Esophagus muscularis mucosa (tissue), 4 donors: ENCODE data around the gene HS3ST3A1. TPM values are rescaled to one million over a fixed set of nuclear protein-coding genes. Genes with fewer than 3 reads are reported as not detected.

Source experiments
- DNase-seq: peaks from one replicate; pipeline ENCODE4 v3.0.0-alpha.2; 2017; ENCODE audit errors: extremely low spot score
- H3K27ac ChIP-seq, 4 donors: fragments of 200-600 bp; sonication (generic); replicated peaks in 1 of 4; 1 replicate in 3 of 4; 2 replicates in 1 of 4; pipeline ENCODE4 v1.5.1; 2016 to 2019; ENCODE audit warnings: mild to moderate bottlenecking in 1 of 4
- H3K27me3 ChIP-seq, 4 donors: fragments of 200-600 bp; sonication (generic); one replicate each; pipeline versions ENCODE4 v1.5.1 to v1.6.0; 2016 to 2019
- H3K36me3 ChIP-seq, 4 donors: fragments of 200-600 bp; sonication (generic); one replicate each; pipeline ENCODE4 v1.5.1; 2016 to 2019
- H3K4me1 ChIP-seq, 4 donors: fragments of 200-600 bp; sonication (generic); one replicate each; pipeline ENCODE4 v1.5.1; 2016 to 2019
- H3K4me3 ChIP-seq, 4 donors: fragments of 200-600 bp; sonication (generic); 1 replicate in 2 of 4; 2 replicates in 2 of 4; pipeline ENCODE4 v1.5.1; 2016 to 2019; ENCODE audit warnings: mild to moderate bottlenecking in 4 of 4, moderate library complexity in 1 of 4
- H3K9me3 ChIP-seq, 4 donors: fragments of 200-600 bp; sonication (generic); 1 replicate in 3 of 4; 2 replicates in 1 of 4; pipeline ENCODE4 v1.5.1; 2016 to 2019
- EP300 ChIP-seq: sonication (generic); formaldehyde crosslinking; IDR thresholded peaks from one replicate; pipeline ENCODE4 v1.6.1; 2017; ENCODE audit warnings: antibody characterized with exemption
- POLR2A ChIP-seq: fragments of 450-650 bp; IDR thresholded peaks from one replicate; pipeline ENCODE4 v1.6.1; 2017; ENCODE audit warnings: antibody characterized with exemption, moderate library complexity, mild to moderate bottlenecking, low read depth
- POLR2AphosphoS5 ChIP-seq, 2 donors: sonication (generic); formaldehyde crosslinking; IDR thresholded peaks; one replicate each; pipeline ENCODE4 v1.6.1; 2017; ENCODE audit warnings: antibody characterized with exemption in 2 of 2
- WGBS: methylation state at CpG from one replicate; pipeline ENCODE4 v1.1.5; 2018; 5-methylcytosine and 5-hydroxymethylcytosine counted together
- intact Hi-C: fragments of 100-400 bp; cut with DNase I; formaldehyde crosslinking; loops from one replicate; pipeline ENCODE4 v1.15.1; 2023
- total RNA-seq, 4 donors: library from RNA; depleted of rRNA; stranded (reverse); fragments of >200 nt; gene quantifications; one replicate each; pipeline versions ENCODE4 v1.1.0 to v1.2.1, GENCODE V29; 2016
- TF ChIP-seq, protein P1 (sequence below), 3 experiments: fragments of 200-600 bp in 2 of 3; fragments of 450-650 bp in 1 of 3; sonication (generic) in 2 of 3; IDR thresholded peaks; one replicate each; pipeline ENCODE4 v1.5.1; 2017 to 2019; ENCODE audit warnings: antibody characterized with exemption in 3 of 3, mild to moderate bottlenecking in 2 of 3, moderate library complexity in 1 of 3

Gene HS3ST3A1
- total RNA-seq, 4 donors from 2014 or later, result 5.7 to 10.4 (median 7.7) TPM

- Histone ChIP-seq H3K27me3 (peaks cover 0 to 6% (median 0%) of the 10 kb centered on the region in 4 donors), H3K27ac (no peak overlapping the region), H3K36me3 (no peaks in the 10 kb centered on the region), H3K4me1 (no peaks in the 10 kb centered on the region), H3K4me3 (no peak overlapping the region), H3K9me3 (peaks cover 0 to 2% (median 0%) of the 10 kb centered on the region in 4 donors)
- intact Hi-C loops, result no loop called here
- no peak for DNase-seq
- TF ChIP-seq, protein P1, sequence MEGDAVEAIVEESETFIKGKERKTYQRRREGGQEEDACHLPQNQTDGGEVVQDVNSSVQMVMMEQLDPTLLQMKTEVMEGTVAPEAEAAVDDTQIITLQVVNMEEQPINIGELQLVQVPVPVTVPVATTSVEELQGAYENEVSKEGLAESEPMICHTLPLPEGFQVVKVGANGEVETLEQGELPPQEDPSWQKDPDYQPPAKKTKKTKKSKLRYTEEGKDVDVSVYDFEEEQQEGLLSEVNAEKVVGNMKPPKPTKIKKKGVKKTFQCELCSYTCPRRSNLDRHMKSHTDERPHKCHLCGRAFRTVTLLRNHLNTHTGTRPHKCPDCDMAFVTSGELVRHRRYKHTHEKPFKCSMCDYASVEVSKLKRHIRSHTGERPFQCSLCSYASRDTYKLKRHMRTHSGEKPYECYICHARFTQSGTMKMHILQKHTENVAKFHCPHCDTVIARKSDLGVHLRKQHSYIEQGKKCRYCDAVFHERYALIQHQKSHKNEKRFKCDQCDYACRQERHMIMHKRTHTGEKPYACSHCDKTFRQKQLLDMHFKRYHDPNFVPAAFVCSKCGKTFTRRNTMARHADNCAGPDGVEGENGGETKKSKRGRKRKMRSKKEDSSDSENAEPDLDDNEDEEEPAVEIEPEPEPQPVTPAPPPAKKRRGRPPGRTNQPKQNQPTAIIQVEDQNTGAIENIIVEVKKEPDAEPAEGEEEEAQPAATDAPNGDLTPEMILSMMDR (IDR thresholded peaks at IDR 0.05), result no peak
- TF ChIP-seq POLR2AphosphoS5 (IDR thresholded peaks at IDR 0.05) (no peak), POLR2A (no peak)
- WGBS, result 84% methylated on average over 12 of the region's 14 CpGs
These were observed 40.0 kb downstream of the HS3ST3A1 start for GRCh38 chr17:13561606-13562270.

DNA sequence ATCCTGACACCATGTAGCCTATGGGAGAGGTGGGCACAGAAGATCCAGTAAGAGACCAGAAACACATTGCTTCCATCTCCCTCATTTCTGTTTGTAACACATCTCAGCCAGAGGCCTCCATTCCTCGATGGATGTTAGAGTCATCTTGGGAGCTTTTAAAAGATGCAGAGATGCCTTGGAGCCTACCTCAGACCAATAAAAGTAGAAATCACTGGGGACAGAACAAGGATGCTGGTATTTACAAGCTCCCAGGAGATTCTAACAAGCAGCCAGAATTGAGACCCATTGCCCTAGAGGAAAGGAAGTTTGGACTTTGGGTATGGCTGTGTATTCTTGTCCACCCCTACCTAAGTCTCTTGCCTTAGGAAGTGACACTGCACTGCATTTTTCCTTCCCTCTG, 40.8 kb downstream of the HS3ST3A1 start:
- Histone ChIP-seq H3K36me3 (no peaks in the 10 kb centered on the region), H3K4me1 (no peaks in the 10 kb centered on the region), H3K4me3 (no peak overlapping the region), H3K27me3 (peaks cover 0 to 6% (median 0%) of the 10 kb centered on the region in 4 donors), H3K9me3 (no peaks in the 10 kb centered on the region), H3K27ac (no peak overlapping the region)
- 77% methylated on average over 1 of the region's 1 CpG for WGBS
- intact Hi-C loops, result no loop called here
- no peak for DNase-seq
- TF ChIP-seq EP300 (no peak), POLR2A (no peak), POLR2AphosphoS5 (IDR thresholded peaks at IDR 0.05) (no peak)
- TF ChIP-seq, protein P1 (IDR thresholded peaks at IDR 0.05), result no peak

- DNase-seq, result no peak
- Histone ChIP-seq H3K27me3 (peaks cover 0 to 6% (median 0%) of the 10 kb centered on the region in 4 donors), H3K9me3 (no peaks in the 10 kb centered on the region), H3K4me3 (no peak overlapping the region), H3K4me1 (no peaks in the 10 kb centered on the region), H3K36me3 (no peaks in the 10 kb centered on the region), H3K27ac (no peak overlapping the region)
- 61% methylated on average over 3 of the region's 3 CpGs for WGBS
- intact Hi-C loops, result no loop called here
- no peak for TF ChIP-seq POLR2AphosphoS5 (IDR thresholded peaks at IDR 0.05)
- TF ChIP-seq EP300, result no peak
- TF ChIP-seq, protein P1 (IDR thresholded peaks at IDR 0.05), result no peak
- TF ChIP-seq POLR2A, result no peak
These were observed 43.1 kb downstream of the HS3ST3A1 start for GRCh38 chr17:13558588-13558987.

- no peaks in the 10 kb centered on the region for H3K36me3 ChIP-seq
- WGBS, result 79% methylated on average over 6 of the region's 6 CpGs
- intact Hi-C loops, result no loop called here
These were observed 44.7 kb downstream of the HS3ST3A1 start for GRCh38 chr17:13557077-13557476.

More at GRCh38 chr17:13557077-13557476, 44.7 kb downstream of the HS3ST3A1 start:
- H3K4me1 ChIP-seq, result no peaks in the 10 kb centered on the region
- peaks cover 0 to 6% (median 0%) of the 10 kb centered on the region in 4 donors for H3K27me3 ChIP-seq
- no peaks in the 10 kb centered on the region for H3K9me3 ChIP-seq
- TF ChIP-seq POLR2A (no peak), POLR2AphosphoS5 (IDR thresholded peaks at IDR 0.05) (no peak), EP300 (no peak)
- TF ChIP-seq, protein P1 (IDR thresholded peaks at IDR 0.05), result no peak
- no peak for DNase-seq
- H3K4me3 ChIP-seq, result no peak overlapping the region
- no peak overlapping the region for H3K27ac ChIP-seq
